Dermis blood vessel endothelial cell (primary cell): Measurements from ENCODE around the gene SHISAL2A. TPM values are rescaled to one million over a fixed set of nuclear protein-coding genes. Genes with fewer than 3 reads are reported as not detected.
A peak's percentile ranks its signal among the peaks of the same experiment; 100 is the strongest.

ENCODE experiments used
- DNase-seq: peaks from one replicate; pipeline ENCODE4 v3.0.0; 2010
- total RNA-seq: library from RNA; depleted of rRNA; stranded (reverse); fragments of >200 nt; gene quantifications from 2 replicates; pipeline ENCODE4 v1.2.3, GENCODE V29; 2014

Gene SHISAL2A
- total RNA-seq, 1 donor from 2014 or later: not detected

GRCh38 chr1:52623812-52624211 lies 9.2 kb upstream of the SHISAL2A start:
- DNase-seq: no peak

DNA sequence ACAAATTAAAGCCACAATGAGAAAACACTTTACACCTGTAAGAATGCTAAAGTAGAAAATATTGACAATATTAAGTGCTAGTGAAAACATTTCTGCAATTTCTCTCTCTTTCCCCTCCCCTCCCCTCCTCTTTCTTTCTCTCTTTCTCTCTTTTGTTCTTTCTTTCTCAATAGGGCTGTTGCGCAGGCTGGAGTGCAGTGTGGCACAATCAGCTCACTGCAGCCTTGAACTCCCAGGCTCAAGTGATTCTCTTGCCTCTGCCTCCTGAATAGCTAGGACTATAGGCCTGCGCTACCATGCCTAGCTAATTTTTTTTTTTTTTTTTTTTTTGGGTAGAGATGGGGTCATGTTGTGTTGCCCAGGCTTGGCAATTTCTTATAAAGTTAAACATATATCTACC lies 5.9 kb upstream of the SHISAL2A start:
- DNase-seq: no peak

DNA sequence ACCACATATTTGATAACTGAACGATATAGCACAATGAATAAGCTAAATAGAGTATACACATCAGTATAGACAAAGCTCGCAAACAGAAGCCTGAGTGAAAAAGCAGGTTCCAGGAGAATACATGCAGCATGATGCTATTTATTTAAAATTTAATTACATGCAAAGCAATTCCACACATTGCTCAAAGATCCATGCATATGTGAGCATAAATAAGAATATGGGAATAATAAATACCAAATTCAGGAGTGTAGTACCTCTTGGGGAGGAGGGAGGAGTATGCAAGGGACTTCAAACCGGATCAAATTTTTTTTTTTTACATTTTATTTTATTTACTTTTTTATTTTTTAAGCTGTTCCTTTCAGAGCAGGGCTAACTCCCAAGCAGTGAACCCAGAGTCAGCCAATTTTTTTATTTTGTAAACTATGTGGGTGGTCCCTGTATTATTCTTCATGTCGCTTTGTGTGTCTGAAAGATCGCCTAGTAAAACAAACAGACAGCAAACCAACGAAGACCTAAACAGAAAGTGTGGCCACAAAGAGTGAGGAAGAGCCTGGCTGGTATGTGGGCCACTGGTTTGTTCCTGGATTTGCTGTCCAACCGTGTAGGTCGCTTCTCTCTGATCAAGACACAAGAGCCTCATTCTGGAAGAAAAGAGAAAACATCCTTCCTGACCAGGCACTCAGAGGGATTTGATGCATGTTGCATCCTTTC lies 4.2 kb upstream of the SHISAL2A start:
- no peak for DNase-seq

DNA sequence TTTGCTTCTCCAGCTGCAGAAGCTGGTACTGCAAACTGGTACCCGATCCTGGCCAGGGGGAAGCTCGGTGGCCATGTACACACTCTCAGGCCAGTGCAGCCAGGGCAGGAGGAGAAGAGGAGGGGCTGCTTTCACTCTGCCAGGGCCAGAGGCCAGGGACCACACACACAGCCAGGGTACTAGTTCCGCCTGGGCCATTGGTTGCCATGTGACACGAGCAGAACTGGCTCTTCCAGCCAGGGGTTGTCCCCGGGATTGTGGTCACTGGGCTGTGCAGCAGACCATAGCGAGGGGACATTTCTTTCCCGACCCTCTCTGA lies 3.7 kb upstream of the SHISAL2A start:
- DNase-seq: no peak

DNA sequence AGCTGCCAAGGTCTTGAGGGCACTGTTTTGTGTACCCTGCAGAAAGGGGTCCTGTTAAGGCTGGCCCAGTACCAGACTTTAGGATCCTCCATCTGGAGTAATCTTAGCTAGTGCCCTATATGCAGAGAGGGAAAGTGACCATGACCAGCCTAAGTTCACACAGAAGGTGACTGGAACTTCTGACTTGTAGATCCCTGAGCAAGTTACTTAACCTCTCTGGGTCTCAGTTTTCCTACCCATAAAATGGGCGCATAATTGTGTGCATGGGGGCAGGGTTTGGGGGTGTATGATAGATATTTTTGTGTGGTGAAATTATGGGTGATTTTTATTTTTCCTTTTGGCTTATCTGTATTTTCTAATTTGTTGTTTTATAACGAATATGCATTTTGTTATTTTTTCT lies 3.3 kb upstream of the SHISAL2A start:
- DNase-seq: no peak

GRCh38 chr1:52631759-52632331 lies 1.1 kb upstream of the SHISAL2A start:
- no peak for DNase-seq

DNA sequence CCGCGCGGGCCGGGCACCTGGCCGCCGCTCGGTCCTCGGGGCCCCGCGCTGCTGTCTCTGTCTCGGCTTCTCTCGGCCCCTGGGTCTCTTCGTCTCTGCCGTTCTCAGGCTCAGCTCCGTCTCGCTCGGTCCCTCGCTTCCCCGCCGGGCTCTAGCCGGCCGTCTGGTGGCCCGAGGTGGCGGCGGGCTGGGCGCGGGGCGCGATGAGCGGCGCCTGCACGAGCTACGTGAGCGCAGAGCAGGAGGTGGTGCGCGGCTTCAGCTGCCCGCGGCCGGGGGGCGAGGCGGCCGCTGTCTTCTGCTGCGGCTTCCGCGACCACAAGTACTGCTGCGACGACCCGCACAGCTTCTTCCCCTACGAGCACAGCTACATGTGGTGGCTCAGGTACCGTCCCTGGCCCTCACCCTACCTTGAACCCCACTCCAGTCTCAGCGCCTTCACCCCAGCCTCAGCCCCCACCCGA lies 355 bp downstream of the SHISAL2A start:
- peak; percentile 23 for DNase-seq

GRCh38 chr1:52634111-52634510 lies 1.1 kb downstream of the SHISAL2A start:
- DNase-seq: no peak

- no peak for DNase-seq
These were observed 2.5 kb downstream of the SHISAL2A start for GRCh38 chr1:52635321-52636089.

GRCh38 chr1:52636721-52637695 lies 4.0 kb downstream of the SHISAL2A start:
- DNase-seq: peak; percentile 16

DNA sequence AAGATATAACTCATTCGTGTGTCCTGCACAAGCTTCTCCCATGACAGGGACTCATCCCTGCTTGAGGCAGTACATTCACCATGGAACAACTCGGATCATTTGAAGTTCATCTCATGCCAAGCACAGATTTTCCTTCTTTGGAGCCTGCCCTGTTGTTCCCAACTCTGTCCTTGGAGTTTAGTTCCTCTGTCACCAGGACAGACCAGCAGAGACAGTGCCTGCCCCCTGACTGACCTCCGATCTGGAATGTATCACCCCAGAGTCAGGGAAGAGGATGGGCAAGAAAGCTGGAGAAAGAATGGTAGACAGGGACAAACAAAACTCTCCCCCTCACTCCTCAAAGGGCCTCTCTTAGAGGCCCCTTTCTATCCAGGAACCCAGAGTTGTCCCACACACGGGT lies 5.0 kb downstream of the SHISAL2A start:
- DNase-seq: no peak

DNA sequence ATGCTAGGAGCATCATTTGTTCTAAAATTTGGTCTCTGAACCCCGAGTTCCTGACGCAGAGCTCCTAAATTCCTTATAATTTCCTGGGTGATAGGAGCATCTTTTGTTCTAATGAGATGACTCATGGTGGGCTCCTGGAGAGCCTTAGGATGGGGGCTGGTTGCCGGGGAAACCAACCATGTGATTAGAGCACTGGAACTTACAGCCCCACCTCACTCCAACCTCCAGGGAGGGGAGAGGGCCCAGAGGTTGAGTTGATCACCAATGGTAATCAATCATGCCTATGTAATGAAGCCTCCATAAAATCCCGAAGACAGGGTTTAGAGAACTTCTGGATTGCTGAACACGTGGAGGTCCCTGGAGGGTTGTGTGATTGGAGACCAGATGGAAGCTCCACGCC lies 7.7 kb downstream of the SHISAL2A start:
- no peak for DNase-seq

GRCh38 chr1:52641307-52641706 lies 8.3 kb downstream of the SHISAL2A start:
- DNase-seq: no peak

DNA sequence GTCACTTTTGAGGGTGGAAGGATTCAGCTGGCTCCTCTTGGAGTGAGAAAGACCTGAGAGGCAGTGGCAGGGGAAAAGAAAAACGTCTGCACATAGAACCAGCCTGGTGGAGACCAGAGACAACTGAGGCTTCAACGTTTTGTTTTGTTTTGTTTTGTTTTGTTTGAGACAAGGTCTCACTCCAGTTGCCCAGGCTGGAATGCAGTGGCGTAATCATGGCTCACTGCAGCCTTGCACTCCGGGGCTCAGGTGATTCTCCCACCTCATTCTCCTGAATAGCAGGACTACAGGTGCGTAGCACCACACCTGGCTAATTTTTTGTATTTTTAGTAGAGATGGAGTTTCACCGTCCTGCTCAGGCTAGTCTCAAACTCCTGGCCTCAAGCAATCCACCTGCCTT lies 12.3 kb downstream of the SHISAL2A start:
- DNase-seq: no peak

GRCh38 chr1:52651904-52652303 lies 18.9 kb downstream of the SHISAL2A start:
- DNase-seq: no peak

- DNase-seq: no peak
These were observed 20.4 kb downstream of the SHISAL2A start for GRCh38 chr1:52653207-52653849.

- no peak for DNase-seq
These were observed 21.1 kb downstream of the SHISAL2A start for GRCh38 chr1:52654063-52654462.

- no peak for DNase-seq
These were observed 24.7 kb downstream of the SHISAL2A start for GRCh38 chr1:52657702-52658101.

GRCh38 chr1:52658795-52659194 lies 25.8 kb downstream of the SHISAL2A start:
- no peak for DNase-seq

- DNase-seq: peak; percentile 16
These were observed 26.4 kb downstream of the SHISAL2A start for GRCh38 chr1:52659356-52659755.

DNA sequence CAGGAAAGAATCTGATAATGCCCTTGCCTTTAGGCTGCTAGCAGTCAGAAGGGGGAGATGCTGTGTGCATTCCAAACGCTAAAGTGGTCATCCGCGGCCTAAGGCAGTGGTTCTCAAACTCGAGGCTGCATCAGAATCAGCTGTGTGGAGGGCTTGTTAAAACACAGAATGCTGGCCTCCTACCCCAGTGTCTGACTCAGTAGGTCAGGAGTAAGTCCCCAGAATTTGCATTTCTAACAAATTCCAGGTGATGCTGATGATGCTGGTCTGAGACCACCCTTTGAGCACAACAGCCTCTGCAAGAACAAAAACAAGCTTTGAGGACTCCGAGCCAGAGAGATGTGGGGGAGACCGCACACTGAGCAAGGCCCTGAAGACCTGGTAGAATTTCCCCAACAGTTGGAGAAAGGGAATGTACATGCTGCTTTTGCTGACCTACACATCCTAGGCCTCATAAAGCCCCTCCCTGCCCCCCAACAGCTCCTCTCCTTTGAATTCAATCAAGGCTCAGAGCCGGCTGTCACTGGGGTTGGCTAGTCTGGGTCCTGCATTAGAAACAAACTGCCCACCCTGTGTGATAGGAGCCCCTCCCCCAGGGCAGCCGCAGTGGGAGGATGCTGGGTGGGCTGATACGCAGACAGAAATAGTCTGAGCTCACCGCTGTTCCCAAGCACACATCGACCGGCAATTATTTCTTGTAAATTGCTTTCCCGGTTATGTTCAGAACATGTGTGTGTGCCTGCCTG lies 27.1 kb downstream of the SHISAL2A start:
- DNase-seq: no peak
